Erythroblast (primary cell): ENCODE data around the gene CXCR4.

Source experiments
- GATA1 ChIP-seq: IDR thresholded peaks from 2 replicates; pipeline ENCODE4 v1.6.1; 2011; ENCODE audit warnings: low read depth, mild to moderate bottlenecking, control low read depth, low read length, moderate library complexity
- POLR2A ChIP-seq: IDR thresholded peaks from 2 replicates; pipeline ENCODE4 v1.6.1; 2011; ENCODE audit warnings: mild to moderate bottlenecking, low read length

DNA sequence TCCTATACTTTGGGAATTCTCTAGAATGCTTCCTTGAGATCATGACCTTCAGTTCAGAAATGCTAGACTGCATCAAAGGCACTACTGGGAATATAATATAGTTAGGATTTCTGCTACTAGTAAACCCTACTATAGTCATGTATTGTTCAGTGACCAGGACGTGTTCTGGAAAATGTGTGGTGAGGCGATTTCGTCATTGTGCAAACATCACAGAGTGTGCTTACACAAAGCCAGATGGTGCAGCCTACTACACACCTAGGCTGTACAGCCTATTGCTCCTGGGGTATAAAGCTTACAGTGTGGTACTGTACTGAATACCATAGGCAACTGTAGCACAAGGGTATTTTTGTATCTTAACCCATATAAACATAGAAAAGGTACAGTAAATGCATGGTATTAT, 13.0 kb downstream of the CXCR4 start:
- no peak for TF ChIP-seq POLR2A
- no peak for TF ChIP-seq GATA1
